A549 (cell line): ENCODE measurements around the gene SCUBE1.

Source experiments
- CHD2 ChIP-seq: fragments of 150-350 bp; IDR thresholded peaks from 2 replicates; pipeline ENCODE4 v1.6.1; 2014; ENCODE audit warnings: low read length; ENCODE audit not compliant: partially characterized antibody
- EHMT2 ChIP-seq: fragments of 200-600 bp; sonication (generic); IDR thresholded peaks from 2 replicates; pipeline ENCODE4 v1.6.1; 2016; ENCODE audit warnings: antibody characterized with exemption, low read depth, mild to moderate bottlenecking, moderate library complexity
- FOSL2 ChIP-seq, 2 experiments: fragments of 450-650 bp in 1 of 2; fragments of >200 bp in 1 of 2; sonication (Bioruptor Twin) in 1 of 2; formaldehyde crosslinking; IDR thresholded peaks; 2 replicates each; pipeline versions ENCODE4 v1.5.0 to v1.6.1; 2016 to 2020; ENCODE audit warnings: mild to moderate bottlenecking in 1 of 2, moderate library complexity in 1 of 2
- HEYL ChIP-seq: fragments of 250-450 bp; sonication (Bioruptor Pico); IDR thresholded peaks from 2 replicates; pipeline ENCODE4 v1.8.0; 2021; ENCODE audit warnings: mild to moderate bottlenecking, moderate library complexity
- JUNB ChIP-seq: fragments of >200 bp; sonication (Bioruptor Twin); formaldehyde crosslinking; IDR thresholded peaks from 2 replicates; pipeline ENCODE4 v1.6.1; 2016
- KDM1A ChIP-seq: fragments of 200-600 bp; sonication (generic); IDR thresholded peaks from 2 replicates; pipeline ENCODE4 v1.6.1; 2016; ENCODE audit warnings: low read depth, mild to moderate bottlenecking
- MAZ ChIP-seq: fragments of 150-350 bp; IDR thresholded peaks from 2 replicates; pipeline ENCODE4 v1.6.1; 2014; ENCODE audit warnings: antibody characterized with exemption, low read depth, low read length, borderline replicate concordance
- POLR2A ChIP-seq: IDR thresholded peaks from 2 replicates; pipeline ENCODE4 v1.6.1; 2012; ENCODE audit warnings: mild to moderate bottlenecking, low read length
- SREBF2 ChIP-seq: fragments of 450-650 bp; IDR thresholded peaks from 2 replicates; pipeline ENCODE4 v1.6.1; 2014; ENCODE audit warnings: mild to moderate bottlenecking, moderate library complexity
- TP53 ChIP-seq: fragments of 250-450 bp; sonication (Bioruptor Pico); IDR thresholded peaks from 2 replicates; pipeline ENCODE4 v1.5.0; 2021; ENCODE audit warnings: mild to moderate bottlenecking, moderate library complexity
- TF ChIP-seq, protein P1 (sequence below): fragments of 250-450 bp; sonication (Bioruptor Pico); IDR thresholded peaks from 2 replicates; pipeline ENCODE4 v1.5.0; 2021; ENCODE audit warnings: mild to moderate bottlenecking, moderate library complexity, borderline replicate concordance
- TF ChIP-seq, protein P2 (sequence below): fragments of >200 bp; sonication (Bioruptor Twin); formaldehyde crosslinking; IDR thresholded peaks from 3 replicates; pipeline ENCODE4 v1.5.1; 2016
- TF ChIP-seq, protein P3 (sequence below): fragments of 150-350 bp; IDR thresholded peaks from 2 replicates; pipeline ENCODE4 v1.6.1; 2014; ENCODE audit warnings: low read depth, mild to moderate bottlenecking, low read length

DNA sequence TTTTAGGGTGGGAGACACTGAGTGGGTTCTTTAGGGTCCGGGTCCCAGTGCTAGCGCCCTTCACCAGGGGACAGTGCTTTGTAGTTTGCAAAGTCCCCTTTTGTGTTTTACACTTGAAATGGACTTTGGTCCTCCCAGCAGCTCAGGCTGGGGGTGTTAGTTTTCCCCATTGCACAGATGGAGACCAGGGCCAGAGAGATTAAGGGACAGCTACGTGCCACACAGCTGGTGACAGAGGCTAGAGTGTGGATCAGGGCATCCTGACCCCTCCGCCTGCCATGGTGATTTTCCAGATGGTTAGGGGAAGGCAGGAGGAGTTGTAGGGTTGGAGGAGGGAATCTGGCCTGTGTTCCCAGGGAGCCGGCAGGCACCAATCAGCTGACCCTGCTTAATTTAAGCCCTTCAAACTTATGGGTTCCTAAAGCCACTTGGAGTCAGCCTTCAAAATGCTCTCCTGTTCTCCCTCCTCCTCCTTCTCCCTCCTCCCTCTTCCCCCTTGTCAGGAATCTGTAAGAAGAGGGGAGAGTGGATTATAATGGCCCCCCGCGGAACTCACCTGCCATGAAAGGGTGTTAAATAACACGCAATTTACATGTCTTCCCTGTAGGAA lies 46.2 kb upstream of the SCUBE1 start:
- TF ChIP-seq POLR2A (no peak), HEYL (no peak), FOSL2 (IDR thresholded peaks at IDR 0.05) (no peak), FOSL2 (CRISPR knock-in tag; IDR thresholded peaks at IDR 0.05) (no peak), EHMT2 (no peak), CHD2 (no peak), JUNB (no peak), MAZ (no peak), KDM1A (no peak), SREBF2 (no peak), TP53 (no peak)
- TF ChIP-seq, protein P1, sequence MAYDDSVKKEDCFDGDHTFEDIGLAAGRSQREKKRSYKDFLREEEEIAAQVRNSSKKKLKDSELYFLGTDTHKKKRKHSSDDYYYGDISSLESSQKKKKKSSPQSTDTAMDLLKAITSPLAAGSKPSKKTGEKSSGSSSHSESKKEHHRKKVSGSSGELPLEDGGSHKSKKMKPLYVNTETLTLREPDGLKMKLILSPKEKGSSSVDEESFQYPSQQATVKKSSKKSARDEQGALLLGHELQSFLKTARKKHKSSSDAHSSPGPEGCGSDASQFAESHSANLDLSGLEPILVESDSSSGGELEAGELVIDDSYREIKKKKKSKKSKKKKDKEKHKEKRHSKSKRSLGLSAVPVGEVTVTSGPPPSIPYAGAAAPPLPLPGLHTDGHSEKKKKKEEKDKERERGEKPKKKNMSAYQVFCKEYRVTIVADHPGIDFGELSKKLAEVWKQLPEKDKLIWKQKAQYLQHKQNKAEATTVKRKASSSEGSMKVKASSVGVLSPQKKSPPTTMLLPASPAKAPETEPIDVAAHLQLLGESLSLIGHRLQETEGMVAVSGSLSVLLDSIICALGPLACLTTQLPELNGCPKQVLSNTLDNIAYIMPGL (CRISPR knock-in tag): no peak
- TF ChIP-seq, protein P2, sequence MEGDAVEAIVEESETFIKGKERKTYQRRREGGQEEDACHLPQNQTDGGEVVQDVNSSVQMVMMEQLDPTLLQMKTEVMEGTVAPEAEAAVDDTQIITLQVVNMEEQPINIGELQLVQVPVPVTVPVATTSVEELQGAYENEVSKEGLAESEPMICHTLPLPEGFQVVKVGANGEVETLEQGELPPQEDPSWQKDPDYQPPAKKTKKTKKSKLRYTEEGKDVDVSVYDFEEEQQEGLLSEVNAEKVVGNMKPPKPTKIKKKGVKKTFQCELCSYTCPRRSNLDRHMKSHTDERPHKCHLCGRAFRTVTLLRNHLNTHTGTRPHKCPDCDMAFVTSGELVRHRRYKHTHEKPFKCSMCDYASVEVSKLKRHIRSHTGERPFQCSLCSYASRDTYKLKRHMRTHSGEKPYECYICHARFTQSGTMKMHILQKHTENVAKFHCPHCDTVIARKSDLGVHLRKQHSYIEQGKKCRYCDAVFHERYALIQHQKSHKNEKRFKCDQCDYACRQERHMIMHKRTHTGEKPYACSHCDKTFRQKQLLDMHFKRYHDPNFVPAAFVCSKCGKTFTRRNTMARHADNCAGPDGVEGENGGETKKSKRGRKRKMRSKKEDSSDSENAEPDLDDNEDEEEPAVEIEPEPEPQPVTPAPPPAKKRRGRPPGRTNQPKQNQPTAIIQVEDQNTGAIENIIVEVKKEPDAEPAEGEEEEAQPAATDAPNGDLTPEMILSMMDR: no peak
- TF ChIP-seq, protein P3, sequence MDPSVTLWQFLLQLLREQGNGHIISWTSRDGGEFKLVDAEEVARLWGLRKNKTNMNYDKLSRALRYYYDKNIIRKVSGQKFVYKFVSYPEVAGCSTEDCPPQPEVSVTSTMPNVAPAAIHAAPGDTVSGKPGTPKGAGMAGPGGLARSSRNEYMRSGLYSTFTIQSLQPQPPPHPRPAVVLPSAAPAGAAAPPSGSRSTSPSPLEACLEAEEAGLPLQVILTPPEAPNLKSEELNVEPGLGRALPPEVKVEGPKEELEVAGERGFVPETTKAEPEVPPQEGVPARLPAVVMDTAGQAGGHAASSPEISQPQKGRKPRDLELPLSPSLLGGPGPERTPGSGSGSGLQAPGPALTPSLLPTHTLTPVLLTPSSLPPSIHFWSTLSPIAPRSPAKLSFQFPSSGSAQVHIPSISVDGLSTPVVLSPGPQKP: no peak
